ENCODE measurements around the gene CGB8.
"Not testable (repeated sequence)": the region's sequence is repeated elsewhere in the genome, so short reads cannot be mapped to it uniquely, and the experiment has no call there.

The CGB8 gene

DNA sequence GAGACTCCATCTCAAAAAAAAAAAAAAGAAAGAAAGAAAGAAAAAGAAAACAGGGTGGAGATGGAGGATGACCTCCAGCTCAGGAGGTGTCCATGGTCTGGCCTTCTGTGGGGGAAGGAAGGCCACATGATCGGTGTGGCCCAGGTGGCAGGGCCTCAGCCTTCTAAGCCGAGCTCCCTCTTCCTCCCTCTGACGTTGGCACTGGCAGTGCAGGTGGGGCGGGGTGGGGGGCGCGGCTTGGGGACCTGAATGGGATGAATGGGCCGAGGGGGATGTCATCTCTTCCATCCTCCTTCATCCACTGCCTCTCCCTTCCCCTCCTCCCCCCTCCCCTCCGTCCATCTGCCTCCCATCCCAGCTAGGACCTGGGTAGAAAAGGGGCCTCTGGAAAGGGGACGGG, 9.2 kb downstream of the CGB8 start:
- not testable (repeated sequence) for H3K9ac ChIP-seq (ENCODE audit: low read length); H4K12ac ChIP-seq (ENCODE audit: low read depth, low read length); H3K9me3 ChIP-seq (ENCODE audit: insufficient read depth, low read depth, low read length); H2AFZ ChIP-seq (ENCODE audit: insufficient read depth, low read length, poor library complexity); H3K18ac ChIP-seq (ENCODE audit: low read length); H3K4me3 ChIP-seq (ENCODE audit: low read depth, low read length); DNase-seq; H3K27me3 ChIP-seq (ENCODE audit: insufficient read depth, low read length); H2AK5ac ChIP-seq (ENCODE audit: low read length); H3K36me3 ChIP-seq (ENCODE audit: control insufficient read depth in 1 of 2, insufficient read depth in 2 of 2, low read length in 2 of 2); H4K91ac ChIP-seq (ENCODE audit: low read depth, low read length); H4K8ac ChIP-seq (ENCODE audit: low read depth, low read length); H3K4me2 ChIP-seq (ENCODE audit: low read length); H3K4me1 ChIP-seq (ENCODE audit: control insufficient read depth in 1 of 2, insufficient read depth in 2 of 2, low read length in 2 of 2); H3K79me1 ChIP-seq (ENCODE audit: low read length); H3K79me2 ChIP-seq (ENCODE audit: control insufficient read depth, insufficient read depth, low read length, poor library complexity); H2BK120ac ChIP-seq (ENCODE audit: insufficient read depth, low read length, poor library complexity); H3K4ac ChIP-seq (ENCODE audit: low read depth, low read length); H3K27ac ChIP-seq (ENCODE audit: low read depth, low read length); H3K23ac ChIP-seq (ENCODE audit: low read length); H2BK12ac ChIP-seq (ENCODE audit: low read length); H3K14ac ChIP-seq (ENCODE audit: low read length); H2BK5ac ChIP-seq (ENCODE audit: low read depth, low read length, poor library complexity)
- no CpG with 5 or more reads among the region's 9 CpGs for WGBS (ENCODE audit: extremely low coverage, insufficient coverage, insufficient read length)

DNA sequence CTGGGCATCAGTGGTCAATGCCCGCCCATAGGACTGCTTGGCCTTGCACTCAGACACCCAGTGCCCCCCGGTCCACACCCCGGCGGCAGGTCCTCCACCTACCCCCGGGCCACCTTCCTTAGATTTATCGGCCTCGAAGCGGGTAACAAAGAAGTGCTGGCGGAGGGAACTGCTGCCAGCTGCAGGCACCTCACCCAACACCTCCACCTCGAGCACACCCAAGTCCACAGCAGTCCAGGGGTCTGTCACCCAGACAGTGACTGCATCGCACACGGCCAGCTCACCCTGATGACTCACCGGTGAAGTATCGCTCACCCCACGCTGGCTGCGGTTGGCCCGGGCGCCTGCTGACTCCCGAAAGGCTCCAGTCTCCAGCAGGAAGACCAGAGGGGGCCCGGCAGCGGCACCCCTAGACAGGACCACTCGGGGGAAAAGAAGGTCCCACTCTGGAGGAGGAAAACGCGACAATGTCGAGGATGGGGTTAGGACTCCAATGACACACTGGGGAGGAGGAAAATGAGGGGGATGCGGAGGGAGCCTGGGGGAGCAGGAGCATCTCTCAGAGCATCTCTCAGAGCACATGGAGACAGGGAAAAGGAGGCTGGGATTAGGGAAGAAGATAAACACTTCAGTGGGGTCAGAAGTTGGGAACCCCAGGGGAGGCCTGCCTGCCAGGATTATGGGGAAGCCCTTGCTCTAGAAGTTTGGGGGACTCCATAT, 10.2 kb downstream of the CGB8 start:
- H2AFZ ChIP-seq (ENCODE audit: insufficient read depth, low read length, poor library complexity); H3K18ac ChIP-seq (ENCODE audit: low read length); H2BK5ac ChIP-seq (ENCODE audit: low read depth, low read length, poor library complexity); H4K12ac ChIP-seq (ENCODE audit: low read depth, low read length); H3K36me3 ChIP-seq (ENCODE audit: control insufficient read depth in 1 of 2, insufficient read depth in 2 of 2, low read length in 2 of 2); H3K4me1 ChIP-seq (ENCODE audit: control insufficient read depth in 1 of 2, insufficient read depth in 2 of 2, low read length in 2 of 2); H3K27me3 ChIP-seq (ENCODE audit: insufficient read depth, low read length); H3K79me2 ChIP-seq (ENCODE audit: control insufficient read depth, insufficient read depth, low read length, poor library complexity); H3K23ac ChIP-seq (ENCODE audit: low read length); H3K9ac ChIP-seq (ENCODE audit: low read length); H2AK5ac ChIP-seq (ENCODE audit: low read length); H3K9me3 ChIP-seq (ENCODE audit: insufficient read depth, low read depth, low read length); H3K4ac ChIP-seq (ENCODE audit: low read depth, low read length); DNase-seq; H3K14ac ChIP-seq (ENCODE audit: low read length); H2BK12ac ChIP-seq (ENCODE audit: low read length); H3K4me2 ChIP-seq (ENCODE audit: low read length); H3K4me3 ChIP-seq (ENCODE audit: low read depth, low read length); H3K79me1 ChIP-seq (ENCODE audit: low read length); H4K8ac ChIP-seq (ENCODE audit: low read depth, low read length); H3K27ac ChIP-seq (ENCODE audit: low read depth, low read length): not testable (repeated sequence)
- H2BK120ac ChIP-seq (ENCODE audit: insufficient read depth, low read length, poor library complexity): peak overlapping the region; percentile 22
- H4K91ac ChIP-seq (ENCODE audit: low read depth, low read length): peak overlapping the region; percentile 1
- no CpG with 5 or more reads among the region's 26 CpGs for WGBS (ENCODE audit: extremely low coverage, insufficient coverage, insufficient read length)

DNA sequence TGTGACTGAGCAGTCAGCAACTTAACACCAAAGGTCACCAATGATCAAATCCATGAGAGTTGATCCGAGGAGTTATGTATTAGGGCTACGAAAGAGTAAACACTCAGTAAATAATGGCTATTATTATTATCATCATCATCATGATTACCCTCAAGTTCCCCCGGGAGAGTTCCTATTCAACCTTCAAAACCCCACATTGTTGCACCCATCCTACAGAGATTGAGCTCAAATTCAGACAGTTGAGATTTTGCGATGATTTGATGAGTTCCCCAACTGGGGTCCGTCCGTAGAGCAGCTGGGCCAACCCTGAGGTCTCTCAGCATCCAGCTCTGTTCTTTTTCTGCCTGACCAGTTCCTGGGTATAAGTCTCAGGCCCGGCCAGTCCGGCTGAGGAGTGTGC, 10.8 kb downstream of the CGB8 start:
- not testable (repeated sequence) for H4K91ac ChIP-seq (ENCODE audit: low read depth, low read length); H3K4me3 ChIP-seq (ENCODE audit: low read depth, low read length); H2BK12ac ChIP-seq (ENCODE audit: low read length); H2BK5ac ChIP-seq (ENCODE audit: low read depth, low read length, poor library complexity); H3K79me2 ChIP-seq (ENCODE audit: control insufficient read depth, insufficient read depth, low read length, poor library complexity); H3K36me3 ChIP-seq (ENCODE audit: control insufficient read depth in 1 of 2, insufficient read depth in 2 of 2, low read length in 2 of 2); H3K4me1 ChIP-seq (ENCODE audit: control insufficient read depth in 1 of 2, insufficient read depth in 2 of 2, low read length in 2 of 2); H2AK5ac ChIP-seq (ENCODE audit: low read length); H3K4ac ChIP-seq (ENCODE audit: low read depth, low read length); H3K9ac ChIP-seq (ENCODE audit: low read length); H3K23ac ChIP-seq (ENCODE audit: low read length); H3K4me2 ChIP-seq (ENCODE audit: low read length); H3K18ac ChIP-seq (ENCODE audit: low read length); H3K9me3 ChIP-seq (ENCODE audit: insufficient read depth, low read depth, low read length); H2BK120ac ChIP-seq (ENCODE audit: insufficient read depth, low read length, poor library complexity); H3K27ac ChIP-seq (ENCODE audit: low read depth, low read length); H4K8ac ChIP-seq (ENCODE audit: low read depth, low read length); H4K12ac ChIP-seq (ENCODE audit: low read depth, low read length); H3K79me1 ChIP-seq (ENCODE audit: low read length); H2AFZ ChIP-seq (ENCODE audit: insufficient read depth, low read length, poor library complexity); H3K14ac ChIP-seq (ENCODE audit: low read length); DNase-seq; H3K27me3 ChIP-seq (ENCODE audit: insufficient read depth, low read length)
- WGBS (ENCODE audit: extremely low coverage, insufficient coverage, insufficient read length): no CpG with 5 or more reads among the region's 8 CpGs

DNA sequence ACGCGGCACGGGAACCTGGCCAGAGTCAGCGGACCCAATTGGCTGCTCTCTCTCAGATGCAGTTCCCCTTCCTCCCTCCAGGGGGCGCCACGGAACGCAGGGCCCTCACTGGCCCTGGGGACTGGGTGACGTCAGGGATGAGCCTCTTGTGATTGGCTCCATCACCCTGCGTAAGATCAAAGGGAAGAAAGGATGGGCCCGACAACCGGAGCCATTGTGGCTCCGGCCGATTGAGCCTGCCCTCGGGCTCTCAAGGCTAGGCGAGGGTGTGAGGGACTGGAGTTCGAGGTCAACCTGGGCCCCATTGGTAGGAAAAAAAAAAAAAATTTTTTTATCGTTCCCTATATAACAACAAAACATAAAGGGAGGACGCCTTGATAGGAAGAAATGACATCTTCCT, 12.1 kb downstream of the CGB8 start, which contains the start of gene CGB1:
CGB1 (minus strand) TSS at position 81 of the 400 bp plus-strand sequence. CDS start 184 bp downstream, outside the sequence.
- not testable (repeated sequence) for H3K27me3 ChIP-seq (ENCODE audit: insufficient read depth, low read length)

More for the DNA sequence above, 12.1 kb downstream of the CGB8 start, which contains the start of gene CGB1:
- H3K23ac ChIP-seq (ENCODE audit: low read length); H3K9ac ChIP-seq (ENCODE audit: low read length); H2BK5ac ChIP-seq (ENCODE audit: low read depth, low read length, poor library complexity); H3K18ac ChIP-seq (ENCODE audit: low read length); H4K8ac ChIP-seq (ENCODE audit: low read depth, low read length); H3K4me1 ChIP-seq (ENCODE audit: control insufficient read depth in 1 of 2, insufficient read depth in 2 of 2, low read length in 2 of 2); H3K36me3 ChIP-seq (ENCODE audit: control insufficient read depth in 1 of 2, insufficient read depth in 2 of 2, low read length in 2 of 2); H2AFZ ChIP-seq (ENCODE audit: insufficient read depth, low read length, poor library complexity); H4K91ac ChIP-seq (ENCODE audit: low read depth, low read length); H3K27ac ChIP-seq (ENCODE audit: low read depth, low read length); H3K79me2 ChIP-seq (ENCODE audit: control insufficient read depth, insufficient read depth, low read length, poor library complexity); H3K4ac ChIP-seq (ENCODE audit: low read depth, low read length); H3K14ac ChIP-seq (ENCODE audit: low read length); H4K12ac ChIP-seq (ENCODE audit: low read depth, low read length); H3K4me2 ChIP-seq (ENCODE audit: low read length); H2BK120ac ChIP-seq (ENCODE audit: insufficient read depth, low read length, poor library complexity); H3K4me3 ChIP-seq (ENCODE audit: low read depth, low read length); H2AK5ac ChIP-seq (ENCODE audit: low read length); H2BK12ac ChIP-seq (ENCODE audit: low read length); H3K9me3 ChIP-seq (ENCODE audit: insufficient read depth, low read depth, low read length); H3K79me1 ChIP-seq (ENCODE audit: low read length): not testable (repeated sequence)
- peak in 1 of 2 donors; percentile 36 for DNase-seq
- WGBS (ENCODE audit: extremely low coverage, insufficient coverage, insufficient read length): no CpG with 5 or more reads among the region's 18 CpGs

Data from trophoblast cell (in vitro differentiated cells and primary cell).